ENCODE measurements around the gene EGLN2. TPM values are rescaled to one million over a fixed set of nuclear protein-coding genes. Genes with fewer than 3 reads are reported as not detected.
A peak's percentile ranks its signal among the peaks of the same experiment; 100 is the strongest.

The EGLN2 gene
- total and polyA plus RNA-seq, 9 of the 15 experiments (the other 6 are each of a cell fraction or from before 2014, with no cell fraction given): 9.6 to 114 (median 71.0) TPM

DNA sequence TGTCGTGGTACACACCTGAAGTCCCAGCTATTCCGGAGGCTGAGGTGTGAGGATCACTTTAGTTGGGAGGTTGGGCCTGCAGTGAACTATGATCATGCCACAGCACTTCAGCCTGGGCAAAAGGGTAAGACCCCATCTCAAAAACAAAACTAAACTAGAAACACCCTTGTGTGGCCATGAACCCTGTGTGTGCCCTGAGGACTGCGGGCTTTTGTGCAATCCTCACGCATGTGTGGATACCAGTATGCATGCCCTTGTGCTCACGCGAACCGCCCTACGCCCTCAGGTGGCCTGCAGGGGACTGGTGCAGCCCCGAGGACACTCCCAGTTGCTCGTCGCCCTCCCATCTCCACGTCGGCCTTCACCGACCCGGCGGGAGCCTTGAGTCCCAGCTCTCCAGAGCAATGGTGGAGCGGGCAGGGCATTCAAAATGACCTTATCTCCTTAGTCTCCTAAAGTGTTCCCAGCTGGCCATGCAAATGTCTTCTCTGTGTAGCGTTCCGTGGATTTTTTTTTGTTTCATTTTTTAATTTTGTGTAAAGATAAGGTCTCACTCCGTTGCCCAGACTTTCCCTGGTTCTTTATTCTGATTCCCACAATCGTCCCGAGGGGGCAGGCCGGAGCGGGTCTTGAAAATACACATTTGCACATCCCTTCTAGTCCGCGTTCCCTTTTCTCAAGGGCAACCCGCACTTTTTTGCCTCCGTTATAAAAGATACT is 868 bp upstream of the EGLN2 start (continued):
- TF ChIP-seq, protein P1, sequence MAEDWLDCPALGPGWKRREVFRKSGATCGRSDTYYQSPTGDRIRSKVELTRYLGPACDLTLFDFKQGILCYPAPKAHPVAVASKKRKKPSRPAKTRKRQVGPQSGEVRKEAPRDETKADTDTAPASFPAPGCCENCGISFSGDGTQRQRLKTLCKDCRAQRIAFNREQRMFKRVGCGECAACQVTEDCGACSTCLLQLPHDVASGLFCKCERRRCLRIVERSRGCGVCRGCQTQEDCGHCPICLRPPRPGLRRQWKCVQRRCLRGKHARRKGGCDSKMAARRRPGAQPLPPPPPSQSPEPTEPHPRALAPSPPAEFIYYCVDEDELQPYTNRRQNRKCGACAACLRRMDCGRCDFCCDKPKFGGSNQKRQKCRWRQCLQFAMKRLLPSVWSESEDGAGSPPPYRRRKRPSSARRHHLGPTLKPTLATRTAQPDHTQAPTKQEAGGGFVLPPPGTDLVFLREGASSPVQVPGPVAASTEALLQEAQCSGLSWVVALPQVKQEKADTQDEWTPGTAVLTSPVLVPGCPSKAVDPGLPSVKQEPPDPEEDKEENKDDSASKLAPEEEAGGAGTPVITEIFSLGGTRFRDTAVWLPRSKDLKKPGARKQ (CRISPR knock-in tag; IDR thresholded peaks at IDR 0.05): no peak; the same call in 1 of the 2 replicates
- TF ChIP-seq SOX6 (IDR thresholded peaks at IDR 0.05) (no peak), ZNF24 (IDR thresholded peaks at IDR 0.05) (no peak), SMAD3 (CRISPR knock-in tag; conservative IDR thresholded peaks at IDR 0.05) (no peak), TRIM24 (IDR thresholded peaks at IDR 0.05) (peak in 1 of 2 experiments; percentile 66; a peak in 2 of 4 replicates), BMI1 (IDR thresholded peaks at IDR 0.05; ENCODE audit: low read length) (no peak), ZNF197 (CRISPR knock-in tag; IDR thresholded peaks at IDR 0.05; ENCODE audit: low read depth) (no peak), BHLHE40 (IDR thresholded peaks at IDR 0.05; ENCODE audit: low read length) (peak; percentile 71), ZNF175 (CRISPR knock-in tag; IDR thresholded peaks at IDR 0.05; ENCODE audit: low read depth) (no peak; the same call in 1 of the 2 replicates), SNIP1 (IDR thresholded peaks at IDR 0.05; ENCODE audit: low read depth) (no peak), NONO (IDR thresholded peaks at IDR 0.05; ENCODE audit: low read depth in 2 of 2, low read length in 1 of 2) (no peak), MYC (IDR thresholded peaks at IDR 0.05; ENCODE audit: low read depth, low read length) (no peak; the same call in none of the 2 replicates), MYC (CRISPR knock-in tag; IDR thresholded peaks at IDR 0.05; ENCODE audit: borderline replicate concordance, low read depth) (no peak), HMGN3 (IDR thresholded peaks at IDR 0.05; ENCODE audit: borderline replicate concordance, extremely low read depth, insufficient read length, low read depth, low read length) (no peak), NFE2 (IDR thresholded peaks at IDR 0.05; ENCODE audit: low read depth) (no peak), CHD2 (IDR thresholded peaks at IDR 0.05; ENCODE audit: low read depth, low read length) (no peak; the same call in 1 of the 2 replicates), DIDO1 (tag; IDR thresholded peaks at IDR 0.05; ENCODE audit: low read depth) (no peak), HCFC1 (IDR thresholded peaks at IDR 0.05; ENCODE audit: low read depth, low read length) (no peak), ZNF766 (CRISPR knock-in tag; conservative IDR thresholded peaks at IDR 0.05) (no peak), RB1 (IDR thresholded peaks at IDR 0.05; ENCODE audit: low read depth) (no peak), RBBP5 (IDR thresholded peaks at IDR 0.05; ENCODE audit: borderline replicate concordance, insufficient read depth, low read length, poor library complexity, severe bottlenecking) (no peak), FOXA1 (IDR thresholded peaks at IDR 0.05; ENCODE audit: borderline replicate concordance) (no peak), LEF1 (IDR thresholded peaks at IDR 0.05) (no peak)
- TF ChIP-seq, protein P2, sequence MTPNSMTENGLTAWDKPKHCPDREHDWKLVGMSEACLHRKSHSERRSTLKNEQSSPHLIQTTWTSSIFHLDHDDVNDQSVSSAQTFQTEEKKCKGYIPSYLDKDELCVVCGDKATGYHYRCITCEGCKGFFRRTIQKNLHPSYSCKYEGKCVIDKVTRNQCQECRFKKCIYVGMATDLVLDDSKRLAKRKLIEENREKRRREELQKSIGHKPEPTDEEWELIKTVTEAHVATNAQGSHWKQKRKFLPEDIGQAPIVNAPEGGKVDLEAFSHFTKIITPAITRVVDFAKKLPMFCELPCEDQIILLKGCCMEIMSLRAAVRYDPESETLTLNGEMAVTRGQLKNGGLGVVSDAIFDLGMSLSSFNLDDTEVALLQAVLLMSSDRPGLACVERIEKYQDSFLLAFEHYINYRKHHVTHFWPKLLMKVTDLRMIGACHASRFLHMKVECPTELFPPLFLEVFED (CRISPR knock-in tag; conservative IDR thresholded peaks at IDR 0.05): 0 out of 2 replicates have a peak, but pooled peaks have one; percentile 68
- TF ChIP-seq, protein P3, sequence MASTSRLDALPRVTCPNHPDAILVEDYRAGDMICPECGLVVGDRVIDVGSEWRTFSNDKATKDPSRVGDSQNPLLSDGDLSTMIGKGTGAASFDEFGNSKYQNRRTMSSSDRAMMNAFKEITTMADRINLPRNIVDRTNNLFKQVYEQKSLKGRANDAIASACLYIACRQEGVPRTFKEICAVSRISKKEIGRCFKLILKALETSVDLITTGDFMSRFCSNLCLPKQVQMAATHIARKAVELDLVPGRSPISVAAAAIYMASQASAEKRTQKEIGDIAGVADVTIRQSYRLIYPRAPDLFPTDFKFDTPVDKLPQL (IDR thresholded peaks at IDR 0.05; ENCODE audit: extremely low read depth, insufficient read length): no peak
- TF ChIP-seq, protein P4, sequence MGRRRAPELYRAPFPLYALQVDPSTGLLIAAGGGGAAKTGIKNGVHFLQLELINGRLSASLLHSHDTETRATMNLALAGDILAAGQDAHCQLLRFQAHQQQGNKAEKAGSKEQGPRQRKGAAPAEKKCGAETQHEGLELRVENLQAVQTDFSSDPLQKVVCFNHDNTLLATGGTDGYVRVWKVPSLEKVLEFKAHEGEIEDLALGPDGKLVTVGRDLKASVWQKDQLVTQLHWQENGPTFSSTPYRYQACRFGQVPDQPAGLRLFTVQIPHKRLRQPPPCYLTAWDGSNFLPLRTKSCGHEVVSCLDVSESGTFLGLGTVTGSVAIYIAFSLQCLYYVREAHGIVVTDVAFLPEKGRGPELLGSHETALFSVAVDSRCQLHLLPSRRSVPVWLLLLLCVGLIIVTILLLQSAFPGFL (CRISPR knock-in tag; IDR thresholded peaks at IDR 0.05): peak; percentile 81; the same call in 1 of the 2 replicates

Data from K562 (cell line).